B cell (primary cell): Measurements from ENCODE around the gene BCL2L15. TPM values are rescaled to one million over a fixed set of nuclear protein-coding genes. Genes with fewer than 3 reads are reported as not detected.

Experiments used
- ATAC-seq: fragments of 200-7000 bp; cut with Tn5 transposase; one replicate; pipeline ENCODE4 v1.10.0; 2021; ENCODE audit warnings: low read depth, mild to moderate bottlenecking, moderate number of reproducible peaks, moderate library complexity
- CTCF ChIA-PET: fragments of 350-600 bp; sonication (Branson Sonifier 250); formaldehyde crosslinking; loops from one replicate; lab custom pipeline; 2021; ENCODE audit warnings: antibody characterized with exemption, inconsistent platforms; lab: Charles Lee
- POLR2A ChIA-PET: fragments of 350-600 bp; sonication (Branson Sonifier 250); formaldehyde crosslinking; loops from one replicate; lab custom pipeline; 2021; ENCODE audit warnings: antibody characterized with exemption; lab: Charles Lee
- DNase-seq: peaks from one replicate; pipeline ENCODE4 v3.0.0; 2013
- H2AFZ ChIP-seq: 2 replicates; pipeline ENCODE4 v1.6.1; 2012; ENCODE audit warnings: mild to moderate bottlenecking, low read depth, low read length; ENCODE audit not compliant: insufficient read depth, poor library complexity, severe bottlenecking
- H3K27ac ChIP-seq, 2 donors: 1 replicate in 1 of 2; 2 replicates in 1 of 2; pipeline ENCODE4 v1.5.1; 2012 to 2013; ENCODE audit warnings: low read length in 2 of 2, mild to moderate bottlenecking in 2 of 2, moderate library complexity in 1 of 2
- H3K27me3 ChIP-seq, 4 experiments: fragments of 200-600 bp in 1 of 4; sonication (generic) in 1 of 4; replicated peaks in 1 of 4; 1 replicate in 2 of 4; 2 replicates in 2 of 4; pipeline versions ENCODE4 v1.6.1 to v1.7.0; 2013 to 2016; ENCODE audit warnings: low read length in 3 of 4, mild to moderate bottlenecking in 2 of 4, mixed read lengths in 1 of 4, moderate library complexity in 1 of 4; ENCODE audit not compliant: insufficient read depth in 4 of 4, control insufficient read depth in 3 of 4; ENCODE audit errors: control extremely low read depth in 1 of 4
- H3K36me3 ChIP-seq, 2 experiments: replicated peaks in 1 of 2; 1 replicate in 1 of 2; 2 replicates in 1 of 2; pipeline versions ENCODE4 v1.6.1 to v1.7.1; 2013; ENCODE audit warnings: low read length in 1 of 2; ENCODE audit not compliant: insufficient read depth in 2 of 2, control insufficient read depth in 1 of 2; ENCODE audit errors: control extremely low read depth in 1 of 2, extremely low read depth in 1 of 2
- H3K4me1 ChIP-seq, 2 donors: fragments of 200-600 bp in 1 of 2; sonication (generic) in 1 of 2; 1 replicate in 1 of 2; 2 replicates in 1 of 2; pipeline versions ENCODE4 v1.5.1 to v1.6.1; 2013 to 2017; ENCODE audit warnings: low read length in 2 of 2; ENCODE audit not compliant: control insufficient read depth in 2 of 2, insufficient read depth in 2 of 2
- H3K4me2 ChIP-seq: replicated peaks from 2 replicates; pipeline ENCODE3; 2012; ENCODE audit warnings: mild to moderate bottlenecking, low read depth, low read length; ENCODE audit not compliant: poor library complexity, severe bottlenecking
- H3K4me3 ChIP-seq, 5 experiments: fragments of 200-600 bp in 1 of 5; sonication (generic) in 1 of 5; 1 replicate in 3 of 5; 2 replicates in 2 of 5; pipeline versions ENCODE4 v1.5.1 to v1.7.0; 2011 to 2016; ENCODE audit warnings: low read length in 4 of 5, mild to moderate bottlenecking in 4 of 5, low read depth in 2 of 5, control low read depth in 1 of 5, moderate library complexity in 1 of 5; ENCODE audit not compliant: insufficient read depth in 1 of 5; ENCODE audit errors: control extremely low read depth in 1 of 5, extremely low read depth in 1 of 5
- H3K79me2 ChIP-seq: fragments of 200-600 bp; sonication (generic); one replicate; pipeline ENCODE4 v1.6.0; 2016; ENCODE audit warnings: low read length; ENCODE audit not compliant: control insufficient read depth, insufficient read depth
- H3K9ac ChIP-seq: fragments of 200-600 bp; sonication (generic); 2 replicates; pipeline ENCODE4 v1.6.1; 2017; ENCODE audit warnings: mild to moderate bottlenecking, low read length, moderate library complexity
- H3K9me3 ChIP-seq, 3 donors: one replicate each; pipeline versions ENCODE4 v1.6.1 to v1.7.1; 2013; ENCODE audit warnings: low read length in 2 of 3; ENCODE audit not compliant: control insufficient read depth in 2 of 3, insufficient read depth in 1 of 3; ENCODE audit errors: control extremely low read depth in 1 of 3
- H4K20me1 ChIP-seq: 2 replicates; pipeline ENCODE4 v1.6.0; 2012; ENCODE audit warnings: mild to moderate bottlenecking, low read length; ENCODE audit not compliant: insufficient read depth, control insufficient read depth, poor library complexity, severe bottlenecking
- H3K27ac Mint-ChIP-seq: one replicate; pipeline ENCODE4 v1.8.0; 2021; ENCODE audit warnings: mixed read lengths
- H3K27me3 Mint-ChIP-seq: one replicate; pipeline ENCODE4 v1.8.0; 2021; ENCODE audit warnings: mixed read lengths
- H3K4me1 Mint-ChIP-seq: one replicate; pipeline ENCODE4 v1.8.0; 2021; ENCODE audit warnings: mixed read lengths
- H3K4me3 Mint-ChIP-seq: one replicate; pipeline ENCODE4 v1.8.0; 2021; ENCODE audit warnings: mixed read lengths
- H3K9me3 Mint-ChIP-seq: one replicate; pipeline ENCODE4 v1.8.0; 2022; ENCODE audit warnings: mixed read lengths; ENCODE audit not compliant: insufficient read depth
- CTCF ChIP-seq: fragments of 200-600 bp; IDR thresholded peaks from one replicate; pipeline ENCODE4 v1.8.0; 2022; ENCODE audit warnings: antibody characterized with exemption, mild to moderate bottlenecking
- EZH2 ChIP-seq: IDR thresholded peaks from 2 replicates; pipeline ENCODE4 v1.6.1; 2012; ENCODE audit warnings: borderline replicate concordance, low read depth, mild to moderate bottlenecking, moderate library complexity, low read length; ENCODE audit not compliant: insufficient read depth, poor library complexity, severe bottlenecking
- WGBS: methylation state at CpG from one replicate; pipeline ENCODE4 v1.1.5; 2013; ENCODE audit warnings: missing lambda C conversion rate; ENCODE audit not compliant: insufficient coverage; 5-methylcytosine and 5-hydroxymethylcytosine counted together
- intact Hi-C: fragments of 100-400 bp; cut with micrococcal nuclease; formaldehyde crosslinking; loops from one replicate; pipeline ENCODE4 v1.10.0; 2022
- polyA plus RNA-seq: library from polyadenylated mRNA; depleted of rRNA; stranded (reverse); fragments of >200 nt; gene quantifications from 2 replicates; pipeline ENCODE4 v1.2.3, GENCODE V29; 2012
- total RNA-seq, 2 donors: library from RNA; stranded (reverse); fragments of 120-200 nt in 1 of 2; gene quantifications; 1 replicate in 1 of 2; 2 replicates in 1 of 2; pipeline versions ENCODE4 v1.2.3 to v1.2.4, GENCODE V29; 2013 to 2022

The BCL2L15 gene
- total and polyA plus RNA-seq, 2 donors (not counting 1 experiment from before 2014, with no cell fraction given): 0.63 to 1.6 TPM

GRCh38 chr1:113858982-113859381 is 28.4 kb downstream of the BCL2L15 start:
- intact Hi-C loops: loop anchor here (1.0 to 2.0 kb wide), 5 partner anchors 12 to 70 kb away; partner anchors contain the start of genes AP4B1, HIPK1, PTPN22 and RSBN1
- peak overlapping the region; percentile 72 for H3K4me3 Mint-ChIP-seq
- Histone ChIP-seq H3K9ac (peak overlapping the region; percentile 39), H3K4me3 (peak overlapping the region; percentile 5 to 58 (median 21)), H4K20me1 (no peaks in the 10 kb centered on the region), H3K9me3 (no peaks in the 10 kb centered on the region), H3K27me3 (no peaks in the 10 kb centered on the region), H3K4me2 (peak overlapping the region; percentile 68), H2AFZ (no peak overlapping the region), H3K4me1 (peaks cover 58 to 60% of the 10 kb centered on the region in 2 donors), H3K36me3 (peaks cover 8 to 23% of the 10 kb centered on the region in 2 experiments), H3K79me2 (peaks cover 30% of the 10 kb centered on the region), H3K27ac (peak overlapping the region; percentile 73 to 80)
- no CpG with 5 or more reads among the region's 1 CpG for WGBS
- peaks cover 60% of the 10 kb centered on the region for H3K4me1 Mint-ChIP-seq
- TF ChIP-seq EZH2 (no peak), CTCF (no peak)
- H3K9me3 Mint-ChIP-seq: no peaks in the 10 kb centered on the region
- ChIA-PET CTCF (interaction anchor here (0.6 to 4.2 kb wide), 16 partner anchors 13 to 1144 kb away, joined by 3 to 36 read pairs (median 4); partner anchors contain the start of genes AP4B1, HIPK1 and PPM1J), POLR2A (interaction anchor here (0.7 to 1.4 kb wide), 5 partner anchors 17 to 57 kb away, joined by 4 to 7 read pairs (median 5); partner anchors contain the start of genes AP4B1 and DCLRE1B)
- peak overlapping the region; percentile 79 for H3K27ac Mint-ChIP-seq
- H3K27me3 Mint-ChIP-seq: no peaks in the 10 kb centered on the region
- ATAC-seq (no peak), DNase-seq (no peak)

- Histone ChIP-seq H3K36me3 (peaks cover 7 to 22% of the 10 kb centered on the region in 2 experiments), H2AFZ (no peak overlapping the region), H3K27ac (peak overlapping the region; percentile 73 to 80), H3K9me3 (no peaks in the 10 kb centered on the region), H3K4me3 (peak overlapping the region in 2 of 5 experiments; percentile 18 to 58), H3K9ac (peak overlapping the region; percentile 39), H4K20me1 (no peaks in the 10 kb centered on the region), H3K27me3 (no peaks in the 10 kb centered on the region), H3K79me2 (peaks cover 27% of the 10 kb centered on the region), H3K4me1 (peaks cover 58 to 60% of the 10 kb centered on the region in 2 donors), H3K4me2 (peak overlapping the region; percentile 68)
- intact Hi-C loops: loop anchor here (2.0 kb wide), 2 partner anchors 20 to 70 kb away; partner anchors contain the start of gene HIPK1
- ATAC-seq (peak; percentile 71), DNase-seq (peak; percentile 67)
- H3K27ac Mint-ChIP-seq: peak overlapping the region; percentile 79
- TF ChIP-seq CTCF (no peak), EZH2 (no peak)
- WGBS: 0% methylated on average over 1 of the region's 3 CpGs
- H3K9me3 Mint-ChIP-seq: no peaks in the 10 kb centered on the region
- peak overlapping the region; percentile 72 for H3K4me3 Mint-ChIP-seq
- POLR2A ChIA-PET: interaction anchor here (0.7 to 1.4 kb wide), 3 partner anchors 23 to 46 kb away, joined by 4 to 7 read pairs (median 5); partner anchors contain the start of gene AP4B1
- no peaks in the 10 kb centered on the region for H3K27me3 Mint-ChIP-seq
- CTCF ChIA-PET: interaction anchor here (2.1 to 4.2 kb wide), 4 partner anchors 16 to 45 kb away, joined by 6 to 36 read pairs (median 16); partner anchors contain the start of gene AP4B1
- H3K4me1 Mint-ChIP-seq: peaks cover 58% of the 10 kb centered on the region
Observed at GRCh38 chr1:113858418-113858817, 29.0 kb downstream of the BCL2L15 start.
